ENCODE data around the gene TREH. TPM values are rescaled to one million over a fixed set of nuclear protein-coding genes. Genes with fewer than 3 reads are reported as not detected.

TREH gene
- total and polyA plus RNA-seq, 2 of the 8 experiments (the other 6 are each of a cell fraction or from before 2014, with no cell fraction given): 0.03 TPM; not detected in 1

DNA sequence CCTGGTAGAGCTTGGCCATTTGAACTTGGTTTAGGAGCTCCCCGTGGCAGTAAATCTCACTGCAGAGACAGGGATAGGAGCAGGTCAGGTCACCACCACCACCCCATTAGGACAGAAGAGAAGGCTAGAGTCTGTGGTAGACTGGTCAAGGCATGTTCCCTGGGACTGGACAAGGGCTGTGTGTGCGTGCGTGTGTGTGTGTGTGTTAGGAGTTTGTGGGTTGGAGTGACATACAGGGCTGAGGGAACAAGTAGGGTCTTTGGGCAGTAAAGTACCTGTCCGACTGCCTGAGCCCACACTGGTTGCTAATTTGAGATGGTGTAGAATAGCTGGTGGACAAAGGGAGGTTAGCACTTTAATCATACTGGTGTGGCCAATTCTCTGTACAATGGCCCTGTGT is 16.1 kb downstream of the TREH start:
- no peak overlapping the region for H2AFZ ChIP-seq (ENCODE audit: low read length)
- TF ChIP-seq SP1 (IDR thresholded peaks at IDR 0.05; ENCODE audit: low read depth, low read length) (no peak), BACH1 (IDR thresholded peaks at IDR 0.05; ENCODE audit: low read length) (no peak), NRF1 (IDR thresholded peaks at IDR 0.05; ENCODE audit: low read depth, low read length) (no peak), TBP (IDR thresholded peaks at IDR 0.05; ENCODE audit: low read depth, low read length) (no peak), JUN (IDR thresholded peaks at IDR 0.05; ENCODE audit: low read depth, low read length) (no peak), RFX5 (IDR thresholded peaks at IDR 0.05; ENCODE audit: borderline replicate concordance, low read depth, low read length) (no peak), CHD1 (IDR thresholded peaks at IDR 0.05; ENCODE audit: low read depth, low read length) (no peak)
- H3K4ac ChIP-seq (replicated peaks; ENCODE audit: insufficient read length, low read depth, low read length): no peak overlapping the region
- no peak overlapping the region for H3K4me3 ChIP-seq (ENCODE audit: extremely low read depth in 1 of 4, insufficient read depth in 2 of 4, low read depth in 3 of 4, low read length in 4 of 4)
- H3K9ac ChIP-seq (replicated peaks in 1 of 4; ENCODE audit: extremely low read depth in 1 of 4, low read depth in 3 of 4, low read length in 3 of 4): no peak overlapping the region
- no peaks in the 10 kb centered on the region for H3K79me2 ChIP-seq (ENCODE audit: control insufficient read depth in 1 of 2, insufficient read depth in 2 of 2, low read length in 2 of 2)
- peak overlapping the region; percentile 5 for H4K91ac ChIP-seq (replicated peaks; ENCODE audit: insufficient read length, low read length)
- H2BK15ac ChIP-seq (ENCODE audit: low read length): peak overlapping the region; percentile 89; the same call in 1 of the 2 replicates
- H3K79me1 ChIP-seq (ENCODE audit: low read depth, low read length): no peaks in the 10 kb centered on the region
- peaks cover 0 to 3% of the 10 kb centered on the region in 2 experiments for H4K20me1 ChIP-seq (replicated peaks in 1 of 2; ENCODE audit: control insufficient read depth in 1 of 2, insufficient read depth in 2 of 2, low read length in 2 of 2)
- H4K5ac ChIP-seq (ENCODE audit: insufficient read length, low read depth, low read length): no peak overlapping the region
- H3K4me1 ChIP-seq (replicated peaks in 1 of 4; ENCODE audit: control insufficient read depth in 3 of 4, insufficient read depth in 4 of 4, low read length in 3 of 4): peaks cover 0 to 22% (median 18%) of the 10 kb centered on the region in 4 experiments; a peak in 6 of 7 replicates
- H3K23me2 ChIP-seq (ENCODE audit: low read depth, low read length): no peaks in the 10 kb centered on the region; the same call in 1 of the 2 replicates
- ChIA-PET CTCF (ENCODE audit: partially characterized antibody) (interaction anchor here (0.7 to 8.5 kb wide), 14 partner anchors 7 to 303 kb away, joined by 3 to 89 read pairs (median 5); partner anchors contain the start of gene PHLDB1), POLR2A (ENCODE audit: partially characterized antibody) (interaction anchor here (0.9 to 16.1 kb wide), 8 partner anchors 10 to 334 kb away, joined by 3 to 271 read pairs (median 4); no protein-coding TSS in a partner anchor)
- H2BK20ac ChIP-seq (ENCODE audit: low read length): 0 out of 2 replicates have a peak overlapping the region, but pooled peaks have one; percentile 37
- 0 out of 2 replicates have a peak overlapping the region, but pooled peaks have one; percentile 7 for H2BK12ac ChIP-seq (ENCODE audit: low read depth, low read length)
- H3K27me3 ChIP-seq (replicated peaks in 1 of 4; ENCODE audit: control insufficient read depth in 3 of 4, extremely low read depth in 1 of 4, insufficient read depth in 3 of 4, low read length in 3 of 4): no peaks in the 10 kb centered on the region
- H3K27ac ChIP-seq (ENCODE audit: low read depth, low read length): no peak overlapping the region
- whole genome bisulfite sequencing, 2 experiments (ENCODE audit: extremely low coverage in 1 of 2, insufficient coverage in 1 of 2, insufficient read length in 1 of 2, insufficient replicate concordance in 2 of 2, low coverage in 1 of 2, low lambda C conversion rate in 2 of 2, missing lambda C conversion rate in 1 of 2): 89% methylated on average over 4 of the region's 4 CpGs; no CpG with 5 or more reads in 1 of the 2 experiments
- H3K56ac ChIP-seq (replicated peaks; ENCODE audit: insufficient read length, low read depth, low read length): no peak overlapping the region
- no peak overlapping the region for H4K8ac ChIP-seq (ENCODE audit: extremely low read depth, insufficient read depth, low read length)
- DNase-seq (ENCODE audit: low read depth in 1 of 2, low spot score in 2 of 2): no peak
- no peak overlapping the region for H3K18ac ChIP-seq (ENCODE audit: extremely low read depth, low read length)
- H3K9me3 ChIP-seq (ENCODE audit: insufficient read depth in 2 of 2, low read depth in 1 of 2, low read length in 1 of 2): no peaks in the 10 kb centered on the region
- H2BK120ac ChIP-seq (replicated peaks; ENCODE audit: low read depth, low read length): no peak overlapping the region
- no peak overlapping the region for H2AK5ac ChIP-seq (ENCODE audit: low read depth, low read length)
- H2BK5ac ChIP-seq (ENCODE audit: low read depth, low read length): no peak overlapping the region
- H3K14ac ChIP-seq (ENCODE audit: insufficient read length): no peak overlapping the region
- H3K23ac ChIP-seq (ENCODE audit: insufficient read length): no peak overlapping the region
- no peak for FAIRE-seq
- H3K36me3 ChIP-seq (ENCODE audit: control insufficient read depth in 2 of 4, insufficient read depth in 4 of 4, low read length in 3 of 4): no peaks in the 10 kb centered on the region
- no peak overlapping the region for H3K4me2 ChIP-seq (ENCODE audit: insufficient read depth in 1 of 2, low read depth in 2 of 2, low read length in 2 of 2)
